ENCODE data around the gene GAK. TPM values are rescaled to one million over a fixed set of nuclear protein-coding genes. Genes with fewer than 3 reads are reported as not detected.

The GAK gene
- total RNA-seq, 2 experiments from 2014 or later = 87.6 to 96.8 TPM

- intact Hi-C loops (cut with micrococcal nuclease) = no loop called here
- Mint-ChIP-seq H3K36me3 (ENCODE audit: low read depth) (peaks cover 47% of the 10 kb centered on the region), H3K27me3 (ENCODE audit: low read depth) (no peaks in the 10 kb centered on the region), H3K9me3 (no peaks in the 10 kb centered on the region), H3K4me1 (ENCODE audit: low read depth) (no peaks in the 10 kb centered on the region), H3K4me3 (no peak overlapping the region), H3K27ac (no peak overlapping the region)
- DNase-seq = no peak
- CTCF ChIA-PET = no interaction called here
Observed at GRCh38 chr4:857461-857860, 74.7 kb downstream of the GAK start.

DNA sequence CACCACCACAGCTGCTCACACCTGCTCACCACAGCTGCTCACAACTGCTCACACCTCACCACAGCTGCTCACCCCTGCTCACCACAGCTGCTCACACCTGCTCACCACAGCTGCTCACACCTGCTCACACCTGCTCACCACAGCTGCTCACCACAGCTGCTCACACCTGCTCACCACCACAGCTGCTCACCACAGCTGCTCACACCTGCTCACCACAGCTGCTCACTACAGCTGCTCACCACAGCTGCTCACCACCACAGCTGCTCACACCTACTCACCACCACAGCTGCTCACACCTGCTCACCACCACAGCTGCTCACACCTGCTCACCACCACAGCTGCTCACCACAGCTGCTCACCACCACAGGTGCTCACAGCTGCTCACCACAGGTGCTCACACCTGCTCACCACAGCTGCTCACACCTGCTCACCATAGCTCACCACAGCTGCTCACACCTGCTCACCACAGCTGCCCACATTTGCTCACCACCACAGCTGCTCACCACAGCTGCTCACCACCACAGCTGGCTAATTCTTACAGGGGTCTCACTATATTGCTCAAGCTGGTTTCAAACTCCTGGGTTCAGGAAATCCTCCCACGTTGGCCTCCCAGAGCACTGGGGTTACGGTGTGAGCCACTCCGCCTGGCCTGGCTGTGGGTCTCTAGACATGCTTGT lies 75.8 kb downstream of the GAK start:
- H3K27ac Mint-ChIP-seq = peak overlapping the region; percentile 31
- no peak overlapping the region for H3K4me3 Mint-ChIP-seq
- intact Hi-C loops (cut with micrococcal nuclease) = no loop called here
- no peaks in the 10 kb centered on the region for H3K9me3 Mint-ChIP-seq
- no peaks in the 10 kb centered on the region for H3K4me1 Mint-ChIP-seq (ENCODE audit: low read depth)
- no peak for DNase-seq
- CTCF ChIA-PET = no interaction called here
- peaks cover 39% of the 10 kb centered on the region for H3K36me3 Mint-ChIP-seq (ENCODE audit: low read depth)
- no peaks in the 10 kb centered on the region for H3K27me3 Mint-ChIP-seq (ENCODE audit: low read depth)

- intact Hi-C loops (cut with micrococcal nuclease) = no loop called here
- H3K9me3 Mint-ChIP-seq = no peaks in the 10 kb centered on the region
- H3K4me1 Mint-ChIP-seq (ENCODE audit: low read depth) = no peaks in the 10 kb centered on the region
- H3K36me3 Mint-ChIP-seq (ENCODE audit: low read depth) = peaks cover 39% of the 10 kb centered on the region
- no peaks in the 10 kb centered on the region for H3K27me3 Mint-ChIP-seq (ENCODE audit: low read depth)
- H3K27ac Mint-ChIP-seq = no peak overlapping the region
- CTCF ChIA-PET = no interaction called here
- no peak for DNase-seq
- no peak overlapping the region for H3K4me3 Mint-ChIP-seq
Observed at GRCh38 chr4:855880-856224, 76.3 kb downstream of the GAK start.

DNA sequence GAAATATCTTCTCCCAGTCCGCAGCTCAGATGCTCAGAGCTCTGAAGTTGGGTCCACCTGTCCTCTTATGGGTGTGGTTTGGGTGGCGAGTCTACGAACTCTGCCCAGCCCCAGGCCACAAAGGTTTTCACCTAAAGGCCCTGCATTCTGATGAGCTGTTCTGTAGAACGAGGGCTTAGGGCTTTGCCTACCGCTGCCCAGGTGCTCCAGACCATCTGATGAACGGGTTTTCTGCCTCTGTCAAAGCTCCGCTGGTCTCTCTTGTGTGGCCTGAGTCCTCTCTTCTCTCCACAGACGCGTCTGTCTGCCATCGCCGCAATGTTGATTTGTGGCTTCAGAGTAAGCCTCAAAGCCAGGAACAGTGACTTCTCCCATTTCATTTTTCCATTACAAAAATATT lies 77.8 kb downstream of the GAK start:
- Mint-ChIP-seq H3K36me3 (ENCODE audit: low read depth) (peaks cover 33% of the 10 kb centered on the region), H3K4me1 (ENCODE audit: low read depth) (no peaks in the 10 kb centered on the region), H3K27ac (no peak overlapping the region), H3K27me3 (ENCODE audit: low read depth) (no peaks in the 10 kb centered on the region), H3K9me3 (no peaks in the 10 kb centered on the region), H3K4me3 (no peak overlapping the region)
- DNase-seq = no peak
- CTCF ChIA-PET = no interaction called here
- intact Hi-C loops (cut with micrococcal nuclease) = no loop called here

DNA sequence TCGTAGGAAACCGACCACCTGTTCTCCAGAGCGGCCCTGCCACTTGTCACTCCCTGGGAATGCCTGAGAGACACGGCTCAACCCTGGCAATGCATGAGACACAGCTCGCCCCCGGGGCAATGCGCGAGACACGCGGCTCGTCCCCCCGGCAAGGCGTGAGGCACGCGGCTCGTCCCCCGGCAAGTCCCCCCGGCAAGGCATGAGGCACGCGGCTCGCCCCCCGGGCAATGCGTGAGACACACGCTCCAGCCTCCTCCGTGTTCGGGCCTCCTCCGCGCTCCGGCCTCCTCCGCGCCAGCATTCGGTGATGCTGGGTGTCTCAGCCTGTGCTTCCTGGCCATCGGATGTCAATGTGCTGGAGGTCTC lies 78.7 kb downstream of the GAK start:
- Mint-ChIP-seq H3K36me3 (ENCODE audit: low read depth) (peaks cover 33% of the 10 kb centered on the region), H3K4me3 (no peak overlapping the region), H3K9me3 (no peaks in the 10 kb centered on the region), H3K27ac (no peak overlapping the region), H3K27me3 (ENCODE audit: low read depth) (no peaks in the 10 kb centered on the region), H3K4me1 (ENCODE audit: low read depth) (no peaks in the 10 kb centered on the region)
- intact Hi-C loops (cut with micrococcal nuclease) = no loop called here
- CTCF ChIA-PET = no interaction called here
- DNase-seq = no peak

- DNase-seq = no peak
- intact Hi-C loops (cut with micrococcal nuclease) = no loop called here
- no peaks in the 10 kb centered on the region for H3K9me3 Mint-ChIP-seq
- no peak overlapping the region for H3K4me3 Mint-ChIP-seq
- CTCF ChIA-PET = no interaction called here
- no peaks in the 10 kb centered on the region for H3K27me3 Mint-ChIP-seq (ENCODE audit: low read depth)
- peaks cover 23% of the 10 kb centered on the region for H3K36me3 Mint-ChIP-seq (ENCODE audit: low read depth)
- H3K4me1 Mint-ChIP-seq (ENCODE audit: low read depth) = no peaks in the 10 kb centered on the region
- no peak overlapping the region for H3K27ac Mint-ChIP-seq
Observed at GRCh38 chr4:851701-852430, 80.2 kb downstream of the GAK start.

DNA sequence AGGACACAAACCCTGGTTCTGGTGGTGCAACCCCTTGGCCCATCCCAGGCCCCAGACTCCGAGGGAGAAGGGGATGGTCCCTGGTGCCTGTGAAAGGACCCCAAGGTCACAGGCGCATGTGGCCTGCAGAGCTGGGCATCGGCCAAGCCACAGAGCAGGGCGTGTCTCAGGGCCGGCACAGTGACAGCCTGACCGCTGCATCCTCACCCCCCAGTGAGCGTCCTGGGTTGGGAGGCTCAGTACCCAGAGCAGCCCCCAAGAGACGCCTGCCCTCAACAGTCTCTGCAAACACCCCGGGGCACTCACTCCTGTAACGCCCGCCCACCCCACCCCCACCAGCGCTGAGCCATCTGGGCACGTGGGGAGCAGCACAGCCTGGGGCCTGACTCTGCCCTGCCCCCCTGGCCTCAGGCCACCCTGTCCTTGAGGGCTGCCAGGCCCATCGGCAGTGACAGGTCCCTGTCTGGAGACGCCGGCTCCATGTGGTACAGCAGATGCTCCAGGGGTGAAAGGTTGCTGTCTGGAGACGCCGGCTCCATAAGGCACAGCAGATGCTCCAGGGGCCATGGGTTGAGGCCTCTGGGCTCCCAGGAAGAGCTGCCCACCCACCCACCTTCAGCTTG lies 81.7 kb downstream of the GAK start:
- CTCF ChIA-PET = no interaction called here
- H3K36me3 Mint-ChIP-seq (ENCODE audit: low read depth) = peaks cover 12% of the 10 kb centered on the region
- no peak for DNase-seq
- no peaks in the 10 kb centered on the region for H3K27me3 Mint-ChIP-seq (ENCODE audit: low read depth)
- no peaks in the 10 kb centered on the region for H3K4me1 Mint-ChIP-seq (ENCODE audit: low read depth)
- no peak overlapping the region for H3K27ac Mint-ChIP-seq
- H3K4me3 Mint-ChIP-seq = no peak overlapping the region
- intact Hi-C loops (cut with micrococcal nuclease) = no loop called here
- H3K9me3 Mint-ChIP-seq = no peaks in the 10 kb centered on the region

DNA sequence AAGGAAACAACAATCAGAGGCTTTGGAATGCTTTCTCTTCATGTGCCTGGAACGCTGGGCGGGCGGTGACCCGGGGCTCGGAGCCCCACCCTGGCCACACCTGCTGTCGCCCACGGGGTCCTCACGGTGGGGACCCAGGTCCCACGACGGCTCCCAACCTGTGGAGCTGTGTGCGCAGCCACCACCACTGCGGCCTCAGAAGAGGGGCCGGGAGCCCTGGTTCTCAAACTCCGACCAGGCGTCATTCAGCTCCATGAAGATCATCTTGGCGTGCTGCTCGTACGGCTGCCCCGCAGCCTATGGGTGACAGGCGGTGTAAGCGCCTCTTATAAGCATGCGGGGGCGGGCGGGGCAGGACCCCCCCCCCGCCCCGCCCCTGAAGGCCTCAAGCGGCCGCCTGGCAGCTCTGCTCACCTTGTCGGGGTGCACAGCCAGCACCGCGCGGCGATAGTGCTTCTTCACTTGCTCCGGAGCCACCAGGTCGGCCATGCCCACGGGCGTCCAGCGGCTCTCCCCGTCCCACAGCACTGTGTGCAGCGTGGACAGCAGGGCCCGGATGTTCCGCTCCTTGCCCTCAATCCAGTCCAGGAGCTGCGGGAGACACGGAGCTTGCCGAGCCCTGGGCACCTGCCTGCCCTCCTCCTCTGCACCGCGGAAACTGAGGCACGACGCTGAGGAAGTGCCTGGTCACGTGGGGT lies 82.5 kb downstream of the GAK start:
- CTCF ChIA-PET = no interaction called here
- peaks cover 5% of the 10 kb centered on the region for H3K36me3 Mint-ChIP-seq (ENCODE audit: low read depth)
- no peak overlapping the region for H3K27ac Mint-ChIP-seq
- H3K4me3 Mint-ChIP-seq = no peak overlapping the region
- H3K9me3 Mint-ChIP-seq = no peaks in the 10 kb centered on the region
- intact Hi-C loops (cut with micrococcal nuclease) = no loop called here
- DNase-seq = no peak
- no peaks in the 10 kb centered on the region for H3K4me1 Mint-ChIP-seq (ENCODE audit: low read depth)
- no peaks in the 10 kb centered on the region for H3K27me3 Mint-ChIP-seq (ENCODE audit: low read depth)

DNA sequence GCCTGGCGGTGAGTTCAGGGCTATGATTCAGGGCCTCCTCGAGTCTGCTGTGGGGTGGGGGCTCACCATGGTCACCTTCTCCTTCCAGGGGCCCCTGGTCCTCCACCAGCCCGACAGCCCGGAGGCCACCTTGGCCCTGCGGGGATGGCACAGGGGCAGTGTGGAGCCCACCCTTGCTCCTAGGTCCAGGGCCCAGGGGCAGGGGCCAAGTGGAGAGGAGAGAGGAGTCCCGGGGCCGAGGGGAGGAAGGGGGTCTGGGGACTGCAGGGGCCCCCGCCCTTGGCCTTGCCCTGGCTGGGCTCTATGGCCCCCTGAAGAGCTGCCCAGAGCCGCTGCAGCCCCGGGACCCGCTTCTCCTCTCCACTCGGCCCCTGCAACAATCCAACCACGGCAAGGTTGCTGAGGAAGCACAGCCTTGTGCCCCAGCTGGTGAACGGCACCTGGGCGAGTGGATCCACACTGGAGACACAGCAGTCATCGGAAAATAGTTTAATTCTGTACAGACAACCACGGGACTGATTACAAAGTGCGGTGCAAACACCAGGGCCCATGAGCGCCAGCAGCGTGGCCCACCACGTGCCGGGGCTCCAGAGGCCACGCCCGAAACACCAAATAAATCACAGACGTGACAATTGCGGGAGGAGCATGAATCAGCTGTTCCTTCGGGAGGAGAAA lies 83.2 kb downstream of the GAK start:
- Mint-ChIP-seq H3K4me1 (ENCODE audit: low read depth) (no peaks in the 10 kb centered on the region), H3K9me3 (no peaks in the 10 kb centered on the region), H3K27me3 (ENCODE audit: low read depth) (no peaks in the 10 kb centered on the region), H3K27ac (no peak overlapping the region), H3K4me3 (no peak overlapping the region), H3K36me3 (ENCODE audit: low read depth) (peaks cover 7% of the 10 kb centered on the region)
- CTCF ChIA-PET = no interaction called here
- intact Hi-C loops (cut with micrococcal nuclease) = no loop called here
- no peak for DNase-seq

DNA sequence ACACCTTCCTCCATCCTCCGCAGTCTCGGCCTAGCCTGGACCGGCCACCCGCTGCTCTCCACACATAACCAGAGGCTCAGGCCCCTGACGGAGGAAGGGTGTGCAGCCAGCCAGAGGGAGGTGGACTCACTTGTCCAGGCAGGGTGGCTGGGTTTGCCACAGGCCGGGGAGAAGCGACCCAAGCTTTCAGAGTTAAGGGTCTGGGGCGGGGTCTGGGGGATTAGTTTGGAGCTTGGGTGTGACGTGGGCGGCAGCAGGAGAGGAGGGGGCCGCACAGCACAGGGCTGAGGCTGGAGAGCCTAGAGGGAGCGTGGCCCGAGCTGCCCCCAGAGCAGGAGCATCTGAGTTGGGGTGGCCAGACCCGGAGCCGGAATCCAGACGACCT lies 83.8 kb downstream of the GAK start:
- Mint-ChIP-seq H3K36me3 (ENCODE audit: low read depth) (peaks cover 8% of the 10 kb centered on the region), H3K27ac (no peak overlapping the region), H3K9me3 (no peaks in the 10 kb centered on the region), H3K4me3 (no peak overlapping the region), H3K4me1 (ENCODE audit: low read depth) (no peaks in the 10 kb centered on the region), H3K27me3 (ENCODE audit: low read depth) (no peaks in the 10 kb centered on the region)
- DNase-seq = no peak
- CTCF ChIA-PET = no interaction called here
- intact Hi-C loops (cut with micrococcal nuclease) = no loop called here

- no peak overlapping the region for H3K27ac Mint-ChIP-seq
- intact Hi-C loops (cut with micrococcal nuclease) = no loop called here
- CTCF ChIA-PET = interaction anchor here (1.6 kb wide), 1 partner anchor 103 kb away, joined by 5 read pairs; no protein-coding TSS in a partner anchor
- H3K4me3 Mint-ChIP-seq = no peak overlapping the region
- DNase-seq = no peak
- peaks cover 1% of the 10 kb centered on the region for H3K9me3 Mint-ChIP-seq
- peaks cover 13% of the 10 kb centered on the region for H3K36me3 Mint-ChIP-seq (ENCODE audit: low read depth)
- no peaks in the 10 kb centered on the region for H3K27me3 Mint-ChIP-seq (ENCODE audit: low read depth)
- no peaks in the 10 kb centered on the region for H3K4me1 Mint-ChIP-seq (ENCODE audit: low read depth)
Observed at GRCh38 chr4:845836-846251, 86.3 kb downstream of the GAK start.

- H3K9me3 Mint-ChIP-seq = peaks cover 1% of the 10 kb centered on the region
- H3K36me3 Mint-ChIP-seq (ENCODE audit: low read depth) = peaks cover 13% of the 10 kb centered on the region
- intact Hi-C loops (cut with micrococcal nuclease) = no loop called here
- no peak overlapping the region for H3K4me3 Mint-ChIP-seq
- no peak overlapping the region for H3K27ac Mint-ChIP-seq
- H3K27me3 Mint-ChIP-seq (ENCODE audit: low read depth) = no peaks in the 10 kb centered on the region
- DNase-seq = no peak
- CTCF ChIA-PET = interaction anchor here (0.7 to 1.6 kb wide), 3 partner anchors 103 to 265 kb away, joined by 3 to 5 read pairs (median 3); no protein-coding TSS in a partner anchor
- no peaks in the 10 kb centered on the region for H3K4me1 Mint-ChIP-seq (ENCODE audit: low read depth)
Observed at GRCh38 chr4:845233-845835, 86.8 kb downstream of the GAK start.

All from activated naive CD4-positive, alpha-beta T cell treated with anti-CD3 and anti-CD28 coated beads for 36 hours (primary cell).